ENCODE data around the gene AUTS2.

AUTS2 gene

GRCh38 chr7:69959789-69960499 lies 361.7 kb downstream of the AUTS2 start:
- DNase-seq = no peak

DNA sequence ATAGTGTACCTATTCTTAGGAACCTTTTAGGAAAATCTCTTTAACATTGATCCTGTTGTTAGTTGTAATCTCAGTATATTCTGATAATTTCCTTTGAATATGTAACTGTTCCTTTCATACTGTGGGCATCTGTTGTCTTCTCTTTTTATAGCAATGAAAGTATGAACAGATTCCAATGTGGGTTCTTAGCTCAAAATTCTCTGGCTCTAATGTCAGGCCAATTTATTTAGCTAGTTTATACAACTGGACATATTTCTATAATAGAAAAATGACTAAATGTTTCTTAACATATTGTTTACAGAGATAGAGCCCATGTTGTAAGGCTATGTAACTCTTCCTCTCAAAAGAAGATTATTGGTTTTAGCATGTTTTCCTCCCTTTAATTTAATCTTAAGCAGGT lies 363.2 kb downstream of the AUTS2 start:
- DNase-seq = no peak

- peak; percentile 80 for DNase-seq
Measured at GRCh38 chr7:69962186-69963065, 364.2 kb downstream of the AUTS2 start.

DNA sequence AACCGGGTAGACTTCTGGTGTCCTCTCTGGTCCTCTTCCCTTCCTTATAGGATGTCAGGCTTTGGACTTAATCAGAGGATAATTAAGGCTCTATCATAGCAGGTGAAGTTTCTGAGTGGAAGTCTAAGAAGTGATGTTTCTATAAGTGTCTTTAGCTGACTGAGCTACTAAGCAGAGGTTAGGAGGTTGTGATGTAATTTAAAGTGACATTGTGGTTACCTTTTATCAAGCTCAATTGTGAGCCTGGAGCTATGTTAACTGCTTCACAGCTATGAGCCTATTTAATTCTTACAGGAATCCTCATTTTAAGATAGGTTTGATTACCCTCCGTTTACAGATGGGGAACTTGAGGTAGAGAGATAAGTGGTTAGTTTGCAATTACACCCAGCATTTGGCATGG lies 365.1 kb downstream of the AUTS2 start:
- DNase-seq = no peak

DNA sequence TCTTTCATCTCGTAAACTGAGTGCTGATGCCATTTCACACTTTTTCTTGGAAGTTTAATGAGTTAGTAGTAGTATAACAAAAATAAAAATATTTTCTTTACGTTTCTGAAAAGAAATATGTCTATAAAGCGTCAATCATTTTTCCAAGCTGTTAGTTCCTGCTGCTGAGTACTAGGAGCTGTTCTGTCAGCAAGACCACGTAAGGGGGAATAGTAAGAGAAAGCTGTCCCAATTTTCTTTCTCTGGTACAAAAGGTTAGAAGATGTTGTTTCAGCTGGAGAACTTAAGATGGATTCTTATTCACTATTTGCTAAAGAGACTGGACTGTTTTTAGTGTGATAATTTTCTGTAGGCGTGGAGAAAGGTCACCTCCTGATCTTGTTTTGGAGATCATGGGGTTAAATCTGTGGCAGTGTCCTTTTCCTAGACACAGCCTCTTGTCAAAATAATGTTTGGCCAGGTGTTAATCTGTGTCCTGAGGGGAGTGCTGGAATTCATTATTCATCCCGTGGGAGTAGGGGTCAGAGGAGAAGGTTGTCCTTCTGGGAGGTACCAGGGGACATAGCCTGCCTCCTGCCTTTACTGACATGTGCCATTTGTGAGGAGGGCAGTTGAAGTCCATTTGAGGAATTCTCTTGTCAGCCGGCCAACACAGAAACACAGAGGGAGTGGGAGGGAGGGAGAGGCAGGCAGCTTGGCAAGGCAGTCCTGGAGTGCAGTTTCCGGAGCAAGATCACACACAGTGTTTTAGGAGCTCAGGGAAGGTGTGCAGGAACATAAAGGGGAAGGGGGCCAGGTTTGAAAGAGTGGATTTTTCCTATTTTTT lies 368.7 kb downstream of the AUTS2 start:
- DNase-seq = no peak

GRCh38 chr7:69967689-69968450 lies 369.6 kb downstream of the AUTS2 start:
- peak; percentile 33 for DNase-seq

GRCh38 chr7:69968969-69969556 lies 370.8 kb downstream of the AUTS2 start:
- DNase-seq = no peak

GRCh38 chr7:69981646-69982045 lies 383.4 kb downstream of the AUTS2 start:
- no peak for DNase-seq

GRCh38 chr7:69982197-69982596 lies 383.9 kb downstream of the AUTS2 start:
- no peak for DNase-seq

DNA sequence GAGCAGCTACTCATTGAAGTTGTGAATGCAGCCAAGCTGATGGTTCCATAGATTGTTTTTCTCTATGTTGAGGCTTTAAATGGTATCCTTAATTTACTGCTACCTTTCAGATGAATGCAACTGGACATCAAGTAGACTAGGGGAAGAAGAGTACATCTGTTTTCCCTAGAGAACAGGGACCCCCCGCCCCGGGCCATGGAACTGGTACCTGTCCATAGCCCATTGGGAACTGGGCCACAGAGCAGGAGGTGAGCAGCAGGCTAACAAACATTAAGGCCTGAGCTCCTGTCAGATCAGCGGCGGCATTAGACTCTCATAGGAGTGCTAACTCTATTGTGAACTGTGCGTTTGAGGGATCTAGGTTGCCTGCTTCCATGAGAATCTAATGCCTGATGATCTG lies 391.3 kb downstream of the AUTS2 start:
- DNase-seq = no peak

DNA sequence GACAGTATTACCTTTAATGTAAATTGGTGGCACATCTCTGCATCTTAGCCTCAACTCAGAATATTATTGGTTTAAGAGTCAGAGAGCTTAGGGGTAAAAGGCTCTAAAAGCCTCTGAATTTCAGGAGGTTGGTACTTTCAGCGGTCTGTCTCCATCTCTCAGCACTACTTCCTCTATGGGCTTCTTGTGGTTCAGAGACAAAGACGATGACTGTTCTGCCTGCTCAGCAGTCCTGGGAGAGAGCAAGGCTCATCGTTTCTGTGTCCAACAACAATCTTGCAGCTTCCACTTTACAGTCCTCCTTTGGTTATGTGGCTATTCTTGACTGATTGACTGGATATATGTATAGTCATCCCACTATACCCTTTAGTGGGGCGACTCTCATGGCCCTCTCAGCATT lies 394.7 kb downstream of the AUTS2 start:
- DNase-seq = no peak

- DNase-seq = no peak
Measured at GRCh38 chr7:69994218-69994617, 395.9 kb downstream of the AUTS2 start.

- DNase-seq = no peak
Measured at GRCh38 chr7:69994886-69995542, 396.7 kb downstream of the AUTS2 start.

DNA sequence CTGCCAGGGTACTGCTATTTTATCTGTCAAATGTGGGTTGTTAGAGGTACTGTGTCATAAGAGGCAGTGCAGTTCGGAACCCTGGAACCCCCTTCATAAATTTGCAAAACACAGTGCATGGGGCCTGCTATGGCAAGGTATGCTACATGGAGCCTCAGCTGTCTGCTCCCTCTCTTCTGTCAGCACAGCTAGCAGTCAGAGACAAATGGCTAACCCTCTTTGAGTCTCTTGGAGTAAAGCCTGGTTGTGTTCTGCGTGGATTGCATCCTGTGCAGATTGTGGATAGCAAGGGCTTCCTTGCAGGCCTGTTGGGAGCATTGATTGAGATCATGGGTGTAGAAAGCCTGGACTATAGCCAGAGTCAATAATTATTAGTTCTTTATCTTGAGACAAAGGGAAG lies 397.8 kb downstream of the AUTS2 start:
- no peak for DNase-seq

GRCh38 chr7:70000737-70001348 lies 402.6 kb downstream of the AUTS2 start:
- DNase-seq = no peak

- no peak for DNase-seq
Measured at GRCh38 chr7:70005480-70005879, 407.2 kb downstream of the AUTS2 start.

DNA sequence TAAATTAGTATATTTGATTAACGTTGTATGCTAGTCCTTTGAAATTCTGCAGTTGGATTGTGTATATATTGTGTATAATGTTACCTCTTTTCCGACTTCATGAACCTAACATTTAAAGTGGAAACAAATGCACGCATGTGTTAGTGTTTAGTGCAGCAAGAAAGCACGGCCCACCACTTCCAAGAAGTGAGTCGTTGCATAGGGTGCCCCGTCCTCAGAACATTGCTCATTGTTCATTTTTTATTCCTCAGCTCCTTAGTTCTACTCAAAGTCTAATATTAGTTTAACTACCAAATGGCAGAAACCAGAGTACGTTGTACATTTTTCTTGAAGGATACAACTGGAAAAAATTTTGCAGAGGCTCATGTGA lies 407.6 kb downstream of the AUTS2 start:
- DNase-seq = no peak

- no peak for DNase-seq
Measured at GRCh38 chr7:70006261-70006920, 408.1 kb downstream of the AUTS2 start.

GRCh38 chr7:70008466-70008865 lies 410.2 kb downstream of the AUTS2 start:
- no peak for DNase-seq

DNA sequence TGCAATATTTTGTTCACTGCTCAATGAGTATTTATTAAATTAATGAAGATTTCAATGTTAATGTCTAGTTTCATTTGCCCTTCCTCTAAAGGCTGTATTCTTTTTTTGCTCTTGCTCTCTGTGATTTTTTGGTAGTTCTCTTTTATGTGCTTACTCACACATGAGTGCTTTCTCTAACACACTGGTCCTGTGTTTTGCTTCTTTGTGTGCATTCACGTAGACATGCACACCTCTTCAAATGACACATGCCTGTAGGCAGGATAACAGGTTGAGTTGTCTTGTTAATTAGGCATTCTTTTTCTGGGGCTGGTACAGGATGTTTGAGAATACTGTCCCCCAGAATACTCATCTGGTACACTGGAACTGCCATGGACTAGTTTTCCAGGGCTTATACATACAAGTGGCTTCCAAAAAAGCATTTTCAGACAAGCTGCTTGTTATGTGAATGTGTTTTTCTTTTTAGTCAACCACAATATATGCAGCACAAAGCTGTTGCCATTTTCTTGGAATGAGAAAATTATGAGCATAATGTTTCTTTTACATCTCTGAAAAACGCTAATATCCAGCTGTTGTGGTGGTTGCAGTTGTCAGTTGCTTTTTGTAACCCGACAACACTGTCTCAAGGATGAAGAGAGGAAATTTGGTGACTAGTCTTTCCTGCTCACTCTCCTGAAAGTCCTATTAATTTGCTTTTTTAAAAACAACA lies 416.4 kb downstream of the AUTS2 start:
- no peak for DNase-seq
